CD4-positive, alpha-beta T cell treated with Interleukin-15 for 4 hours (primary cell): Measurements from ENCODE around the gene PRDM12.

ENCODE experiments used
- DNase-seq: peaks from one replicate; pipeline ENCODE4 v3.0.0-alpha.2; 2020; ENCODE audit warnings: low spot score

The PRDM12 gene

GRCh38 chr9:130635721-130636647, 28.4 kb upstream of the PRDM12 start:
- no peak for DNase-seq

GRCh38 chr9:130636648-130637020, 27.8 kb upstream of the PRDM12 start:
- no peak for DNase-seq

GRCh38 chr9:130638284-130639123, 25.9 kb upstream of the PRDM12 start:
- no peak for DNase-seq

- no peak for DNase-seq
These were observed 25.1 kb upstream of the PRDM12 start for GRCh38 chr9:130639124-130639765.

- DNase-seq = no peak
These were observed 24.4 kb upstream of the PRDM12 start for GRCh38 chr9:130639866-130640555.

- no peak for DNase-seq
These were observed 23.7 kb upstream of the PRDM12 start for GRCh38 chr9:130640681-130641080.

GRCh38 chr9:130642926-130643325, 21.5 kb upstream of the PRDM12 start:
- DNase-seq = no peak

- DNase-seq = no peak
These were observed 13.2 kb upstream of the PRDM12 start for GRCh38 chr9:130651221-130651620.

- no peak for DNase-seq
These were observed 12.6 kb upstream of the PRDM12 start for GRCh38 chr9:130651752-130652151.

GRCh38 chr9:130654879-130655278, 9.5 kb upstream of the PRDM12 start:
- DNase-seq = no peak

GRCh38 chr9:130658893-130659698, 5.3 kb upstream of the PRDM12 start:
- no peak for DNase-seq

- no peak for DNase-seq
These were observed 4.6 kb upstream of the PRDM12 start for GRCh38 chr9:130659699-130660248.

- no peak for DNase-seq
These were observed 4.1 kb upstream of the PRDM12 start for GRCh38 chr9:130660326-130660682.

- no peak for DNase-seq
These were observed 3.5 kb upstream of the PRDM12 start for GRCh38 chr9:130660683-130661450.

- no peak for DNase-seq
These were observed 2.8 kb upstream of the PRDM12 start for GRCh38 chr9:130661451-130662098.

- DNase-seq = no peak
These were observed 2.1 kb upstream of the PRDM12 start for GRCh38 chr9:130662099-130662969.

- DNase-seq = no peak
These were observed 1.5 kb upstream of the PRDM12 start for GRCh38 chr9:130662970-130663257.

GRCh38 chr9:130663258-130663976, 977 bp upstream of the PRDM12 start:
- DNase-seq = no peak
